Measurements from ENCODE around the gene POLR2E. TPM values are rescaled to one million over a fixed set of nuclear protein-coding genes. Genes with fewer than 3 reads are reported as not detected.

Gene POLR2E
- total RNA-seq, 1 experiment from 2014 or later: 261 TPM

DNA sequence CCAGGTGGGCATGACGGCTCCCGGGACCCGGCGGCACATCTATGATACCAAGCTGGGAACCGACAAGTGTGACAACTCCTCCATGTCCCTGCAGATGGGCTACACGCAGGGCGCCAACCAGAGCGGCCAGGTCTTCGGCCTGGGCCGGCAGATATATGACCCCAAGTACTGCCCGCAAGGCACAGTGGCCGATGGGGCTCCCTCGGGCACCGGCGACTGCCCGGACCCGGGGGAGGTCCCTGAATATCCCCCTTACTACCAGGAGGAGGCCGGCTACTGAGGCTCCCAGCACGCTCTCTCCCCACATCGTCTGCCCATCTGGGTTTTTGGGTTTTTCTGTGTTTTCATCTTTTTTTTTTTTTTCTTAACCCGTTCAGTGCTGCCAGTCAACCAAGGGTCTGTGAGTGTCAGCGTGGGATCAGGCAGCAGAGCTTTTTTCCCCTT is 57.5 kb downstream of the POLR2E start:
- Histone ChIP-seq H3K14ac (ENCODE audit: insufficient read depth, low read length) (no peak overlapping the region), H2BK15ac (ENCODE audit: low read depth, low read length) (no peak overlapping the region), H3K79me2 (ENCODE audit: insufficient read depth, low read length) (no peaks in the 10 kb centered on the region), H3K4me1 (ENCODE audit: insufficient read depth, low read length) (no peaks in the 10 kb centered on the region), H3K79me1 (ENCODE audit: insufficient read depth, low read depth, low read length, poor library complexity, severe bottlenecking) (no peaks in the 10 kb centered on the region), H3K56ac (ENCODE audit: insufficient read length, low read depth, low read length) (no peak overlapping the region), H3K4ac (ENCODE audit: low read depth, low read length) (no peak overlapping the region), H3K27ac (ENCODE audit: insufficient read length, low read depth, low read length) (no peak overlapping the region), H2BK5ac (ENCODE audit: insufficient read length, low read length) (no peak overlapping the region), H2BK12ac (ENCODE audit: insufficient read length, low read depth, low read length) (no peak overlapping the region), H2BK120ac (ENCODE audit: low read depth, low read length, poor library complexity, severe bottlenecking) (no peak overlapping the region), H3K27me3 (ENCODE audit: insufficient read depth, low read length) (no peaks in the 10 kb centered on the region), H3K23me2 (ENCODE audit: insufficient read length, low read depth, low read length, poor library complexity, severe bottlenecking) (peaks cover 9% of the 10 kb centered on the region), H3K4me2 (ENCODE audit: insufficient read depth, insufficient read length, low read length) (no peak overlapping the region), H2AFZ (ENCODE audit: low read length) (no peak overlapping the region), H3K9ac (ENCODE audit: extremely low read depth, insufficient read length, low read length) (no peak overlapping the region), H3T11ph (ENCODE audit: low read length) (no peak overlapping the region), H4K8ac (replicated peaks; ENCODE audit: insufficient read length, low read depth, low read length) (no peak overlapping the region), H2BK20ac (ENCODE audit: low read depth, low read length, poor library complexity, severe bottlenecking) (no peak overlapping the region), H4K91ac (ENCODE audit: insufficient read length, low read depth, low read length) (no peak overlapping the region), H4K5ac (ENCODE audit: insufficient read length, low read depth, low read length) (no peak overlapping the region), H2AK5ac (ENCODE audit: insufficient read length, low read length) (no peak overlapping the region), H3K23ac (ENCODE audit: insufficient read length, low read depth, low read length) (no peak overlapping the region), H3K18ac (ENCODE audit: insufficient read length, low read depth, low read length) (no peak overlapping the region), H3K9me3 (ENCODE audit: control insufficient read depth, low read depth, low read length) (no peaks in the 10 kb centered on the region), H4K20me1 (ENCODE audit: control insufficient read depth, insufficient read depth, insufficient read length) (no peaks in the 10 kb centered on the region)
- Mint-ChIP-seq H3K27ac (peak overlapping the region in 2 of 3 experiments; percentile 17 to 79; a peak in 3 of 7 replicates), H3K27me3 (ENCODE audit: low read depth) (peaks cover 3% of the 10 kb centered on the region; the same call in 1 of the 2 replicates), H3K36me3 (ENCODE audit: insufficient read depth in 1 of 3, low read depth in 3 of 3) (peaks cover 30 to 53% (median 47%) of the 10 kb centered on the region in 3 experiments), H3K4me1 (peaks cover 13 to 25% of the 10 kb centered on the region in 2 experiments), H3K4me3 (no peak overlapping the region; a peak in 2 of 5 replicates), H3K9me3 (no peaks in the 10 kb centered on the region)
- WGBS (ENCODE audit: extremely low coverage, insufficient read length, low lambda C conversion rate): no CpG with 5 or more reads among the region's 22 CpGs
- TF ChIP-seq, protein P1, sequence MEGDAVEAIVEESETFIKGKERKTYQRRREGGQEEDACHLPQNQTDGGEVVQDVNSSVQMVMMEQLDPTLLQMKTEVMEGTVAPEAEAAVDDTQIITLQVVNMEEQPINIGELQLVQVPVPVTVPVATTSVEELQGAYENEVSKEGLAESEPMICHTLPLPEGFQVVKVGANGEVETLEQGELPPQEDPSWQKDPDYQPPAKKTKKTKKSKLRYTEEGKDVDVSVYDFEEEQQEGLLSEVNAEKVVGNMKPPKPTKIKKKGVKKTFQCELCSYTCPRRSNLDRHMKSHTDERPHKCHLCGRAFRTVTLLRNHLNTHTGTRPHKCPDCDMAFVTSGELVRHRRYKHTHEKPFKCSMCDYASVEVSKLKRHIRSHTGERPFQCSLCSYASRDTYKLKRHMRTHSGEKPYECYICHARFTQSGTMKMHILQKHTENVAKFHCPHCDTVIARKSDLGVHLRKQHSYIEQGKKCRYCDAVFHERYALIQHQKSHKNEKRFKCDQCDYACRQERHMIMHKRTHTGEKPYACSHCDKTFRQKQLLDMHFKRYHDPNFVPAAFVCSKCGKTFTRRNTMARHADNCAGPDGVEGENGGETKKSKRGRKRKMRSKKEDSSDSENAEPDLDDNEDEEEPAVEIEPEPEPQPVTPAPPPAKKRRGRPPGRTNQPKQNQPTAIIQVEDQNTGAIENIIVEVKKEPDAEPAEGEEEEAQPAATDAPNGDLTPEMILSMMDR (conservative IDR thresholded peaks at IDR 0.05): no peak
- DNase-seq: no peak

Other genes starting within 250 kb of the POLR2E start
- gene ELANE, start 243.1 kb downstream of the POLR2E start, total RNA-seq (2021): not detected in 2 replicates
- 1.9 and 2.8 TPM in 2 replicates for gene CFD, start 235.7 kb downstream of the POLR2E start, total RNA-seq (2021)
- 83.1 and 84.1 TPM in 2 replicates for gene MED16, start 202.2 kb downstream of the POLR2E start, total RNA-seq (2021)
- gene RNU6-9, start 201.9 kb downstream of the POLR2E start, total RNA-seq (2021): not detected in 2 replicates
- gene R3HDM4, start 182.2 kb downstream of the POLR2E start, total RNA-seq (2021): 66.2 and 66.4 TPM in 2 replicates
- 3.3 and 5.9 TPM in 2 replicates for gene KISS1R, start 178.0 kb downstream of the POLR2E start, total RNA-seq (2021)
- gene ARID3A, start 169.3 kb downstream of the POLR2E start, total RNA-seq (2021): 98.3 and 104 TPM in 2 replicates
- gene WDR18, start 111.0 kb downstream of the POLR2E start, total RNA-seq (2021): 94.7 and 101 TPM in 2 replicates
- gene GRIN3B, start 95.0 kb downstream of the POLR2E start, total RNA-seq (2021): 1.0 and 1.4 TPM in 2 replicates
- gene TMEM259, start 74.3 kb downstream of the POLR2E start, total RNA-seq (2021): 169 and 171 TPM in 2 replicates
- not detected in 2 replicates for gene RNU6-2, start 73.9 kb downstream of the POLR2E start, total RNA-seq (2021)
- 524 and 529 TPM in 2 replicates for gene CNN2, start 68.8 kb downstream of the POLR2E start, total RNA-seq (2021)
- 28.3 and 34.6 TPM in 2 replicates for gene ABCA7, start 55.3 kb downstream of the POLR2E start, total RNA-seq (2021)
- 35.0 and 39.8 TPM in 2 replicates for gene ARHGAP45, start 28.2 kb downstream of the POLR2E start, total RNA-seq (2021)
- gene GPX4, start 8.6 kb upstream of the POLR2E start, total RNA-seq (2021): 355 and 363 TPM in 2 replicates
- gene SBNO2, start 78.9 kb upstream of the POLR2E start, total RNA-seq (2021): 41.3 and 46.3 TPM in 2 replicates
- gene STK11, start 110.4 kb upstream of the POLR2E start, total RNA-seq (2021): 74.3 and 75.5 TPM in 2 replicates
- gene CBARP, start 142.6 kb upstream of the POLR2E start, total RNA-seq (2021): 25.6 and 28.4 TPM in 2 replicates
- gene ATP5F1D, start 146.4 kb upstream of the POLR2E start, total RNA-seq (2021): 179 and 191 TPM in 2 replicates
- 286 and 300 TPM in 2 replicates for gene MIDN, start 153.2 kb upstream of the POLR2E start, total RNA-seq (2021)
- gene CIRBP, start 174.0 kb upstream of the POLR2E start, total RNA-seq (2021): 249 and 263 TPM in 2 replicates
- 56.4 and 63.0 TPM in 2 replicates for gene FAM174C, start 180.2 kb upstream of the POLR2E start, total RNA-seq (2021)
- gene EFNA2, start 190.5 kb upstream of the POLR2E start, total RNA-seq (2021): 14.3 TPM in 2 replicates